ENCODE data around the gene GAGE1. TPM values are rescaled to one million over a fixed set of nuclear protein-coding genes. Genes with fewer than 3 reads are reported as not detected.
A peak's percentile ranks its signal among the peaks of the same experiment; 100 is the strongest.
"Not testable (repeated sequence)": the region's sequence is repeated elsewhere in the genome, so short reads cannot be mapped to it uniquely, and the experiment has no call there.

The GAGE1 gene
- total RNA-seq, result not detected

DNA sequence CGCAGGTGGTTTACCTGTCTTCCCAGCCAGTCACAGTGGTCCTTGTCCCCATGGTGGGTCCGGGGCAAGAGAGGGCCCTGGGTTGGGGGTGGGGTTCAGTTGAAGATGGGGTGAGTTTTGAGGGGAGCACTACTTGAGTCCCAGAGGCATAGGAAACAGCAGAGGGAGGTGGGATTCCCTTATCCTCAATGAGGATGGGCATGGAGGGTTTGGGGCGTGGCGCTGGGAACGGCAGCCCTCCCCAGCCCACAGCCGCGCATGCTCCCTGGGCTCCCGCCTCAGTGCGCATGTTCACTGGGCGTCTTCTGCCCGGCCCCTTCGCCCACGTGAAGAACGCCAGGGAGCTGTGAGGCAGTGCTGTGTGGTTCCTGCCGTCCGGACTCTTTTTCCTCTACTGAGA lies at the start of gene GAGE1:
Gene GAGE1 (plus strand): TSS at position 301 of the 400 bp plus-strand sequence. CDS start 1,155 bp downstream, outside the sequence.
- H3K27ac ChIP-seq; DNase-seq; H3K36me3 ChIP-seq; H3K27me3 ChIP-seq; intact Hi-C loops (cut with DNase I); H3K4me3 ChIP-seq; H3K9me3 ChIP-seq; H3K9ac ChIP-seq (ENCODE audit: low read depth in 2 of 2, low read length in 2 of 2); H3K4me1 ChIP-seq: not testable (repeated sequence)

- H3K27me3 ChIP-seq; intact Hi-C loops (cut with DNase I); H3K36me3 ChIP-seq; H3K27ac ChIP-seq; DNase-seq; H3K4me3 ChIP-seq; H3K4me1 ChIP-seq; H3K9ac ChIP-seq (ENCODE audit: low read depth in 2 of 2, low read length in 2 of 2); H3K9me3 ChIP-seq: not testable (repeated sequence)
Observed at GRCh38 chrX:49550989-49551388, 47.8 kb upstream of the GAGE1 start, which contains the start of gene GAGE12E. TSS of gene GAGE12E (plus strand) at chrX:49551289. CDS start at chrX:49552444, 1,155 bp downstream.

DNA sequence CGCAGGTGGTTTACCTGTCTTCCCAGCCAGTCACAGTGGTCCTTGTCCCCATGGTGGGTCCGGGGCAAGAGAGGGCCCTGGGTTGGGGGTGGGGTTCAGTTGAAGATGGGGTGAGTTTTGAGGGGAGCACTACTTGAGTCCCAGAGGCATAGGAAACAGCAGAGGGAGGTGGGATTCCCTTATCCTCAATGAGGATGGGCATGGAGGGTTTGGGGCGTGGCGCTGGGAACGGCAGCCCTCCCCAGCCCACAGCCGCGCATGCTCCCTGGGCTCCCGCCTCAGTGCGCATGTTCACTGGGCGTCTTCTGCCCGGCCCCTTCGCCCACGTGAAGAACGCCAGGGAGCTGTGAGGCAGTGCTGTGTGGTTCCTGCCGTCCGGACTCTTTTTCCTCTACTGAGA lies 38.3 kb upstream of the GAGE1 start, which contains the start of gene GAGE12F:
Gene GAGE12F (plus strand): TSS at position 301 of the 400 bp plus-strand sequence. CDS start 1,155 bp downstream, outside the sequence.
- H3K36me3 ChIP-seq; H3K27me3 ChIP-seq; intact Hi-C loops (cut with DNase I); H3K27ac ChIP-seq; H3K4me3 ChIP-seq; DNase-seq; H3K9me3 ChIP-seq; H3K9ac ChIP-seq (ENCODE audit: low read depth in 2 of 2, low read length in 2 of 2); H3K4me1 ChIP-seq: not testable (repeated sequence)

- H3K27ac ChIP-seq; H3K4me3 ChIP-seq; H3K36me3 ChIP-seq; intact Hi-C loops (cut with DNase I); H3K9ac ChIP-seq (ENCODE audit: low read depth in 2 of 2, low read length in 2 of 2); H3K9me3 ChIP-seq; H3K4me1 ChIP-seq; H3K27me3 ChIP-seq: not testable (repeated sequence)
- DNase-seq, result peak; percentile 12
Observed at GRCh38 chrX:49568728-49569127, 30.1 kb upstream of the GAGE1 start.

DNA sequence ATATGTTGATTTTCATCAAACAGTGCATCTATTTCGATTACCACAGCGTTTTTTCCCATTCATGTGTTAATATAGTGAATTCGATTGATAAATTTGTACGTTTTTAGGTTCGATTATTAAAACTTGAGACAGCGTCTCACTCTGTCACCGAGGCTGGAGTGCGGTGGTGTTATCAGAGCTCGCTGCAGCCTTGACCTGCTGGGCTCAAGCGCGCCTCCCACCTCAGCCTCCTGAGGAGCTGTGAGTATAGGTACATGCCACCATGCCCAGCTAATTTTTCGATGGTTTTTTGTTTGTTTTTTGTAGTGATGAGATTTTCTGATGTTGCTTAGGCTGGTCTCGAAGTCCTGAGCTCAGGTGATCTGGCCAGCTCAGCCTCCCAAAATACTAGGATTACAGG lies 29.7 kb upstream of the GAGE1 start:
- H3K36me3 ChIP-seq; H3K4me1 ChIP-seq; H3K27ac ChIP-seq; H3K4me3 ChIP-seq; H3K9me3 ChIP-seq; H3K27me3 ChIP-seq; H3K9ac ChIP-seq (ENCODE audit: low read depth in 2 of 2, low read length in 2 of 2); intact Hi-C loops (cut with DNase I): not testable (repeated sequence)
- DNase-seq, result peak; percentile 6

DNA sequence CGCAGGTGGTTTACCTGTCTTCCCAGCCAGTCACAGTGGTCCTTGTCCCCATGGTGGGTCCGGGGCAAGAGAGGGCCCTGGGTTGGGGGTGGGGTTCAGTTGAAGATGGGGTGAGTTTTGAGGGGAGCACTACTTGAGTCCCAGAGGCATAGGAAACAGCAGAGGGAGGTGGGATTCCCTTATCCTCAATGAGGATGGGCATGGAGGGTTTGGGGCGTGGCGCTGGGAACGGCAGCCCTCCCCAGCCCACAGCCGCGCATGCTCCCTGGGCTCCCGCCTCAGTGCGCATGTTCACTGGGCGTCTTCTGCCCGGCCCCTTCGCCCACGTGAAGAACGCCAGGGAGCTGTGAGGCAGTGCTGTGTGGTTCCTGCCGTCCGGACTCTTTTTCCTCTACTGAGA lies 28.7 kb upstream of the GAGE1 start, which contains the start of gene GAGE12G:
Gene GAGE12G (plus strand): TSS at position 301 of the 400 bp plus-strand sequence. CDS start 1,155 bp downstream, outside the sequence.
- H3K36me3 ChIP-seq; H3K4me3 ChIP-seq; H3K9ac ChIP-seq (ENCODE audit: low read depth in 2 of 2, low read length in 2 of 2); H3K9me3 ChIP-seq; H3K27ac ChIP-seq; H3K27me3 ChIP-seq; intact Hi-C loops (cut with DNase I); DNase-seq; H3K4me1 ChIP-seq: not testable (repeated sequence)

DNA sequence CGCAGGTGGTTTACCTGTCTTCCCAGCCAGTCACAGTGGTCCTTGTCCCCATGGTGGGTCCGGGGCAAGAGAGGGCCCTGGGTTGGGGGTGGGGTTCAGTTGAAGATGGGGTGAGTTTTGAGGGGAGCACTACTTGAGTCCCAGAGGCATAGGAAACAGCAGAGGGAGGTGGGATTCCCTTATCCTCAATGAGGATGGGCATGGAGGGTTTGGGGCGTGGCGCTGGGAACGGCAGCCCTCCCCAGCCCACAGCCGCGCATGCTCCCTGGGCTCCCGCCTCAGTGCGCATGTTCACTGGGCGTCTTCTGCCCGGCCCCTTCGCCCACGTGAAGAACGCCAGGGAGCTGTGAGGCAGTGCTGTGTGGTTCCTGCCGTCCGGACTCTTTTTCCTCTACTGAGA lies 19.2 kb upstream of the GAGE1 start, which contains the start of gene GAGE12H:
Gene GAGE12H (plus strand): TSS at position 301 of the 400 bp plus-strand sequence. CDS start 1,155 bp downstream, outside the sequence.
- H3K4me3 ChIP-seq; H3K9me3 ChIP-seq; H3K27me3 ChIP-seq; DNase-seq; H3K36me3 ChIP-seq; H3K9ac ChIP-seq (ENCODE audit: low read depth in 2 of 2, low read length in 2 of 2); H3K4me1 ChIP-seq; H3K27ac ChIP-seq; intact Hi-C loops (cut with DNase I): not testable (repeated sequence)

DNA sequence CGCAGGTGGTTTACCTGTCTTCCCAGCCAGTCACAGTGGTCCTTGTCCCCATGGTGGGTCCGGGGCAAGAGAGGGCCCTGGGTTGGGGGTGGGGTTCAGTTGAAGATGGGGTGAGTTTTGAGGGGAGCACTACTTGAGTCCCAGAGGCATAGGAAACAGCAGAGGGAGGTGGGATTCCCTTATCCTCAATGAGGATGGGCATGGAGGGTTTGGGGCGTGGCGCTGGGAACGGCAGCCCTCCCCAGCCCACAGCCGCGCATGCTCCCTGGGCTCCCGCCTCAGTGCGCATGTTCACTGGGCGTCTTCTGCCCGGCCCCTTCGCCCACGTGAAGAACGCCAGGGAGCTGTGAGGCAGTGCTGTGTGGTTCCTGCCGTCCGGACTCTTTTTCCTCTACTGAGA lies 9.6 kb upstream of the GAGE1 start, which contains the start of gene GAGE2A:
Gene GAGE2A (plus strand): TSS at position 301 of the 400 bp plus-strand sequence. CDS start 1,155 bp downstream, outside the sequence.
- DNase-seq; H3K4me3 ChIP-seq; intact Hi-C loops (cut with DNase I); H3K27me3 ChIP-seq; H3K27ac ChIP-seq; H3K9ac ChIP-seq (ENCODE audit: low read depth in 2 of 2, low read length in 2 of 2); H3K9me3 ChIP-seq; H3K36me3 ChIP-seq; H3K4me1 ChIP-seq: not testable (repeated sequence)

DNA sequence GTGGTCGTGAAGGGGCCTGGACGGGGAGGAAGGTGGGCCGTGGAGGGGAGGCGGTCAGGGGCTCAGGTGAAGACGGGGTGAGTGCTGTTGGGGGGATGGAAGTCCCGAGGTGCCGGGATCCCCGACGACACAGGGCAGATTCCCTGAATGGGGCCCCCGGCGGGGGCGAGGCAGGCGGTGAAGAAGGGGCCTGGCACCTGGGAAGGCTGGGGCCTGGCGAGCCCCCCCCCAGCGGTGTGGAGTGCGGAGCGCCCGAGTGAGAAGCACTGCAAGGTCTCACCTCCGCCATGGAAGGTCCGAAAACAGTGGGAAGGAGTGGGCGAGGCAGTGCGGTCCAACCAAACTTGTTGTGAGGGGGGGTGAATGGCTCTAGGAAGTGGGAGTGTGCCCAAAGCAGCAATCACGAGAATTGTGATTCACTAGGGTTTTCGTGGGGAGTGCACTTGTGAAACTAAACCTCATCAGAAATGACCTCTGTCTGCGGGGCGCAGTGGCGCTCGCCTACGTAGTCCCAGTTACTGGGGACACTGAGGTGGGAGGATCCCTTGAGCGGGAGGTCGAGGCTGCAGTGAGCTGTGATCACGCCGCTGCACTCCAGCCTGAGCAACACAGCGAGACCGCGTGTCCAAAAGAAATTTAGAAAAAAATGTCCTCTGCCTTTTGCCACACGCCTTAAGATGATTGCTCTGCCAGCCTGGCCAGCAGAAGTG lies 8.9 kb upstream of the GAGE1 start:
- H3K36me3 ChIP-seq; H3K27ac ChIP-seq; H3K9ac ChIP-seq (ENCODE audit: low read depth in 2 of 2, low read length in 2 of 2); H3K4me1 ChIP-seq; intact Hi-C loops (cut with DNase I); H3K4me3 ChIP-seq; H3K9me3 ChIP-seq; H3K27me3 ChIP-seq: not testable (repeated sequence)
- peak; percentile 20 for DNase-seq

DNA sequence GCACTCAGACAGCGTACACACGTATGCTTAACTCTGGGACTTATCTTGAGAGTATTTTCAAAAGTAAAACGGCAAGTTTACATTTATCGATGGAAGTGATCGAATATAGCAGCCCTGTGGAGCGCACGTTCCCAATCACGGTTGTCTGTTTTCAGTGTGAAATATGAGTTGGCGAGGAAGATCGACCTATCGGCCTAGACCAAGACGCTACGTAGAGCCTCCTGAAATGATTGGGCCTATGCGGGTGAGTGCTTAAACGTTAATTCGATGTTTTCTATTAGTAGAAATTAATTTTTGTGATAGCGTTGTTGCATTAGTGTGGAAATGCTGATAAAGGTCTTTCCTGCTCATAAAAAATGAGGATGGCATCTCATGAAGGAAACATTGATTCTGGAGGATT lies 8.3 kb upstream of the GAGE1 start:
- H3K9me3 ChIP-seq; H3K4me3 ChIP-seq; DNase-seq; H3K9ac ChIP-seq (ENCODE audit: low read depth in 2 of 2, low read length in 2 of 2); H3K27me3 ChIP-seq; H3K4me1 ChIP-seq; H3K36me3 ChIP-seq; intact Hi-C loops (cut with DNase I); H3K27ac ChIP-seq: not testable (repeated sequence)

Measured in colonic mucosa (tissue), 4 donors.